HuH-7.5 (cell line): ENCODE data around the gene ZBED5.

ENCODE experiments used
- DNase-seq: peaks from one replicate; pipeline ENCODE4 v3.0.0; 2011; ENCODE audit warnings: low spot score

ZBED5 gene

GRCh38 chr11:10878408-10879214 is 20.8 kb upstream of the ZBED5 start:
- no peak for DNase-seq

GRCh38 chr11:10876158-10876557 is 18.3 kb upstream of the ZBED5 start:
- DNase-seq: no peak

- no peak for DNase-seq
Measured at GRCh38 chr11:10875430-10876021, 17.7 kb upstream of the ZBED5 start.

- DNase-seq: no peak
Measured at GRCh38 chr11:10872097-10872496, 14.2 kb upstream of the ZBED5 start.

GRCh38 chr11:10868352-10868751 is 10.5 kb upstream of the ZBED5 start:
- DNase-seq: no peak

GRCh38 chr11:10866893-10867331 is 9.1 kb upstream of the ZBED5 start:
- no peak for DNase-seq

- no peak for DNase-seq
Measured at GRCh38 chr11:10865837-10866270, 8.0 kb upstream of the ZBED5 start.

- DNase-seq: no peak
Measured at GRCh38 chr11:10864688-10865087, 6.8 kb upstream of the ZBED5 start.

- DNase-seq: no peak
Measured at GRCh38 chr11:10862446-10862845, 4.6 kb upstream of the ZBED5 start.

GRCh38 chr11:10861799-10862198 is 3.9 kb upstream of the ZBED5 start:
- DNase-seq: no peak

GRCh38 chr11:10861047-10861446 is 3.2 kb upstream of the ZBED5 start:
- DNase-seq: no peak

- peak; percentile 12 for DNase-seq
Measured at GRCh38 chr11:10858439-10859325, 829 bp upstream of the ZBED5 start.

- DNase-seq: no peak
Measured at GRCh38 chr11:10857459-10857708, 469 bp downstream of the ZBED5 start.

- DNase-seq: peak; percentile 22
Measured at GRCh38 chr11:10856689-10857458, 979 bp downstream of the ZBED5 start.

GRCh38 chr11:10855295-10855694 is 2.6 kb downstream of the ZBED5 start:
- DNase-seq: no peak

GRCh38 chr11:10847960-10848860 is 9.6 kb downstream of the ZBED5 start:
- DNase-seq: no peak

GRCh38 chr11:10846660-10847059 is 11.2 kb downstream of the ZBED5 start:
- DNase-seq: no peak

GRCh38 chr11:10845589-10845988 is 12.3 kb downstream of the ZBED5 start:
- DNase-seq: no peak

- DNase-seq: no peak
Measured at GRCh38 chr11:10844796-10845195, 13.1 kb downstream of the ZBED5 start.

- no peak for DNase-seq
Measured at GRCh38 chr11:10844356-10844755, 13.5 kb downstream of the ZBED5 start.

GRCh38 chr11:10838881-10839280 is 19.0 kb downstream of the ZBED5 start:
- no peak for DNase-seq
